RWPE1 (cell line): ENCODE measurements around the gene STUB1.
A peak's percentile ranks its signal among the peaks of the same experiment; 100 is the strongest.

Source experiments
- CTCF ChIA-PET: fragments of 350-600 bp; sonication (Branson Sonifier 250); formaldehyde crosslinking; extraction: SDS; loops from one replicate; lab custom pipeline; 2021; lab: Yijun Ruan, JAX
- POLR2A ChIA-PET: fragments of 400-600 bp; formaldehyde crosslinking; extraction: SDS; loops from one replicate; lab custom pipeline; 2020; ENCODE audit warnings: antibody characterized with exemption; ENCODE audit not compliant: low non-redundant PET; lab: Yijun Ruan, JAX
- DNase-seq: peaks from one replicate; pipeline ENCODE4 v3.0.0; 2012; ENCODE audit warnings: low spot score
- H3K27ac ChIP-seq: fragments of 450-650 bp; 2 replicates; pipeline ENCODE4 v1.5.1; 2017
- CTCF ChIP-seq: fragments of 450-650 bp; conservative IDR thresholded peaks from 2 replicates; pipeline ENCODE4 v1.5.1; 2017; ENCODE audit warnings: low read depth, mild to moderate bottlenecking

Gene STUB1

GRCh38 chr16:657487-657886, 22.7 kb upstream of the STUB1 start:
- DNase-seq = no peak
- ChIA-PET POLR2A (no interaction called here), CTCF (interaction anchor here (1.2 to 1.9 kb wide), 2 partner anchors 10 kb away, joined by 6 to 10 read pairs; no protein-coding TSS in a partner anchor)
- no peak overlapping the region for H3K27ac ChIP-seq
- TF ChIP-seq CTCF = no peak

GRCh38 chr16:658679-659571, 21.3 kb upstream of the STUB1 start:
- no peak for TF ChIP-seq CTCF
- DNase-seq = no peak
- CTCF ChIA-PET = interaction anchor here (0.6 to 1.2 kb wide), 3 partner anchors 9 to 66 kb away, joined by 3 to 4 read pairs (median 3); no protein-coding TSS in a partner anchor

GRCh38 chr16:659618-660017, 20.6 kb upstream of the STUB1 start:
- no peak for TF ChIP-seq CTCF
- DNase-seq = no peak
- H3K27ac ChIP-seq = peak overlapping the region; percentile 75
- ChIA-PET CTCF (interaction anchor here (0.6 to 1.5 kb wide), 4 partner anchors 9 to 67 kb away, joined by 3 to 9 read pairs (median 4); no protein-coding TSS in a partner anchor), POLR2A (no interaction called here)

More at GRCh38 chr16:658679-659571, 21.3 kb upstream of the STUB1 start:
- POLR2A ChIA-PET = no interaction called here
- H3K27ac ChIP-seq = peak overlapping the region; percentile 75

- POLR2A ChIA-PET = no interaction called here
- CTCF ChIA-PET = interaction anchor here (1.0 to 1.5 kb wide), 2 partner anchors 12 to 70 kb away, joined by 3 to 9 read pairs; no protein-coding TSS in a partner anchor
- DNase-seq = no peak
- peak overlapping the region; percentile 75 for H3K27ac ChIP-seq
- TF ChIP-seq CTCF = no peak
Observed at GRCh38 chr16:660132-660458, 20.1 kb upstream of the STUB1 start.

- peak overlapping the region; percentile 75 for H3K27ac ChIP-seq
- CTCF ChIA-PET = interaction anchor here (0.6 to 1.5 kb wide), 7 partner anchors 13 to 105 kb away, joined by 3 to 9 read pairs (median 4); partner anchors contain the start of gene STUB1
- POLR2A ChIA-PET = no interaction called here
- DNase-seq = peak; percentile 87
- TF ChIP-seq CTCF = peak; percentile 42
Observed at GRCh38 chr16:660459-661183, 19.6 kb upstream of the STUB1 start.

- ChIA-PET CTCF (interaction anchor here (0.6 to 1.5 kb wide), 7 partner anchors 13 to 106 kb away, joined by 3 to 9 read pairs (median 4); partner anchors contain the start of gene STUB1), POLR2A (no interaction called here)
- no peak for DNase-seq
- TF ChIP-seq CTCF = no peak
- peak overlapping the region; percentile 75 for H3K27ac ChIP-seq
Observed at GRCh38 chr16:661184-661821, 18.9 kb upstream of the STUB1 start.
